NT2/D1 (cell line): ENCODE data around the gene HNF1B.

Source experiments
- DNase-seq: peaks from one replicate; pipeline ENCODE4 v3.0.0-alpha.2; 2011; ENCODE audit warnings: low read depth, low spot score
- H3K27me3 ChIP-seq: 2 replicates; pipeline ENCODE4 v1.6.0; 2011; ENCODE audit warnings: mild to moderate bottlenecking; ENCODE audit not compliant: insufficient read length, insufficient read depth
- H3K36me3 ChIP-seq: 2 replicates; pipeline ENCODE4 v1.6.1; 2011; ENCODE audit warnings: mild to moderate bottlenecking, low read length, mixed read lengths; ENCODE audit not compliant: insufficient read depth, insufficient read length
- H3K4me1 ChIP-seq: 2 replicates; pipeline ENCODE4 v1.5.1; 2011; ENCODE audit not compliant: insufficient read depth, insufficient read length
- H3K4me3 ChIP-seq: 2 replicates; pipeline ENCODE4 v1.5.1; 2011; ENCODE audit warnings: low read depth; ENCODE audit not compliant: insufficient read length
- H3K9ac ChIP-seq: 2 replicates; pipeline ENCODE4 v1.6.0; 2011; ENCODE audit warnings: low read depth; ENCODE audit not compliant: insufficient read length
- H3K9me3 ChIP-seq: 2 replicates; pipeline ENCODE4 v1.5.1; 2011; ENCODE audit warnings: mild to moderate bottlenecking, low read length; ENCODE audit not compliant: insufficient read depth
- SUZ12 ChIP-seq: IDR thresholded peaks from 2 replicates; pipeline ENCODE4 v1.6.1; 2011; ENCODE audit not compliant: insufficient read length, insufficient read depth; ENCODE audit errors: extremely low read depth
- YY1 ChIP-seq: IDR thresholded peaks from 2 replicates; pipeline ENCODE4 v1.6.1; 2011; ENCODE audit not compliant: insufficient read length, insufficient read depth
- ZNF274 ChIP-seq: IDR thresholded peaks from 2 replicates; pipeline ENCODE4 v1.6.1; 2011; ENCODE audit warnings: mild to moderate bottlenecking, low read depth, low read length

The HNF1B gene

DNA sequence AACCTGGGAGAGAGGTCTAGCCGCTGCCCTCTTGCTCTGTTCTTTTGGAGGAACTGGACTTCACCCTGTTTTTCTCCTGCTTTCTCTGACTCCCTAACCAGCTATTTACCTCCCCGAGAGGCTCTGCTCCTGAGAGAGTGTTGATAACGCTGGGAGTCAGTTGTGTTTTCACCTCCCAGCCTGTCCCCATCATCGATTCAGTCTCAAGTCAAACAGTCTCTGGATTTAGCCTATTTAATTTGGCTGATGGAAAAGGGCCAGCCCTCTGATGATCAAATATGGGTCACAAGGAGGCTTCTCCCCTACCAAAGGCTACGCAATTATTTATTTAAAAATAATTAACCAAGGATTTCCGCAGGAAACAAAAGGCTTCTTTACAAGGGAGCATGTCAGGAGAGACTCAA lies 31.8 kb downstream of the HNF1B start:
- Histone ChIP-seq H3K4me1 (peaks cover under 1% of the 10 kb centered on the region), H3K27me3 (no peaks in the 10 kb centered on the region), H3K36me3 (no peaks in the 10 kb centered on the region), H3K9ac (no peak overlapping the region), H3K9me3 (no peaks in the 10 kb centered on the region), H3K4me3 (no peak overlapping the region)
- DNase-seq, result no peak
- TF ChIP-seq ZNF274, result no peak
- no peak for TF ChIP-seq SUZ12
- no peak for TF ChIP-seq YY1

GRCh38 chr17:37711113-37711512 lies 33.7 kb downstream of the HNF1B start:
- Histone ChIP-seq H3K27me3 (no peaks in the 10 kb centered on the region), H3K36me3 (no peaks in the 10 kb centered on the region), H3K4me1 (no peaks in the 10 kb centered on the region), H3K9ac (no peak overlapping the region), H3K4me3 (no peak overlapping the region), H3K9me3 (no peaks in the 10 kb centered on the region)
- DNase-seq, result no peak
- TF ChIP-seq ZNF274, result no peak
- TF ChIP-seq YY1, result no peak
- no peak for TF ChIP-seq SUZ12

- no peaks in the 10 kb centered on the region for H3K4me1 ChIP-seq
- peak; percentile 70 for DNase-seq
- no peak overlapping the region for H3K4me3 ChIP-seq
- no peaks in the 10 kb centered on the region for H3K36me3 ChIP-seq
- no peak overlapping the region for H3K9ac ChIP-seq
- H3K9me3 ChIP-seq, result no peaks in the 10 kb centered on the region
- TF ChIP-seq ZNF274 (no peak), YY1 (no peak)
- H3K27me3 ChIP-seq, result no peaks in the 10 kb centered on the region
These were observed 34.4 kb downstream of the HNF1B start for GRCh38 chr17:37710344-37710886.

GRCh38 chr17:37708616-37709212 lies 36.1 kb downstream of the HNF1B start:
- no peak for TF ChIP-seq YY1
- no peak for TF ChIP-seq ZNF274
- TF ChIP-seq SUZ12, result no peak
- Histone ChIP-seq H3K27me3 (no peaks in the 10 kb centered on the region), H3K36me3 (no peaks in the 10 kb centered on the region), H3K4me3 (no peak overlapping the region), H3K9me3 (no peaks in the 10 kb centered on the region), H3K4me1 (no peaks in the 10 kb centered on the region), H3K9ac (no peak overlapping the region)
- no peak for DNase-seq

- no peaks in the 10 kb centered on the region for H3K36me3 ChIP-seq
- no peak for DNase-seq
- H3K4me3 ChIP-seq, result no peak overlapping the region
- H3K4me1 ChIP-seq, result no peaks in the 10 kb centered on the region
- no peaks in the 10 kb centered on the region for H3K9me3 ChIP-seq
- H3K27me3 ChIP-seq, result no peaks in the 10 kb centered on the region
- H3K9ac ChIP-seq, result no peak overlapping the region
- no peak for TF ChIP-seq ZNF274
- no peak for TF ChIP-seq YY1
- TF ChIP-seq SUZ12, result no peak
These were observed 36.7 kb downstream of the HNF1B start for GRCh38 chr17:37708008-37708615.

GRCh38 chr17:37706446-37706845 lies 38.4 kb downstream of the HNF1B start:
- Histone ChIP-seq H3K9me3 (no peaks in the 10 kb centered on the region), H3K4me1 (no peaks in the 10 kb centered on the region), H3K9ac (no peak overlapping the region), H3K36me3 (no peaks in the 10 kb centered on the region), H3K4me3 (no peak overlapping the region), H3K27me3 (no peaks in the 10 kb centered on the region)
- no peak for DNase-seq
- no peak for TF ChIP-seq YY1
- no peak for TF ChIP-seq ZNF274
- TF ChIP-seq SUZ12, result no peak

GRCh38 chr17:37702598-37702997 lies 42.3 kb downstream of the HNF1B start:
- H3K4me3 ChIP-seq, result no peak overlapping the region
- no peak overlapping the region for H3K9ac ChIP-seq
- H3K27me3 ChIP-seq, result no peaks in the 10 kb centered on the region
- H3K4me1 ChIP-seq, result no peaks in the 10 kb centered on the region
- TF ChIP-seq SUZ12 (no peak), ZNF274 (no peak), YY1 (no peak)
- DNase-seq, result no peak
- peaks cover 3% of the 10 kb centered on the region; the same call in 1 of the 2 replicates for H3K9me3 ChIP-seq
- H3K36me3 ChIP-seq, result no peaks in the 10 kb centered on the region
